GM18526 (cell line): ENCODE data around the gene OST4.
A peak's percentile ranks its signal among the peaks of the same experiment; 100 is the strongest.

ENCODE experiments used
- POLR2A ChIP-seq: IDR thresholded peaks from 3 replicates; pipeline ENCODE4 v1.6.1; 2011; ENCODE audit not compliant: insufficient read length; ENCODE audit errors: extremely low read depth

The OST4 gene

GRCh38 chr2:27094353-27094984, 23.0 kb upstream of the OST4 start:
- TF ChIP-seq POLR2A: no peak

DNA sequence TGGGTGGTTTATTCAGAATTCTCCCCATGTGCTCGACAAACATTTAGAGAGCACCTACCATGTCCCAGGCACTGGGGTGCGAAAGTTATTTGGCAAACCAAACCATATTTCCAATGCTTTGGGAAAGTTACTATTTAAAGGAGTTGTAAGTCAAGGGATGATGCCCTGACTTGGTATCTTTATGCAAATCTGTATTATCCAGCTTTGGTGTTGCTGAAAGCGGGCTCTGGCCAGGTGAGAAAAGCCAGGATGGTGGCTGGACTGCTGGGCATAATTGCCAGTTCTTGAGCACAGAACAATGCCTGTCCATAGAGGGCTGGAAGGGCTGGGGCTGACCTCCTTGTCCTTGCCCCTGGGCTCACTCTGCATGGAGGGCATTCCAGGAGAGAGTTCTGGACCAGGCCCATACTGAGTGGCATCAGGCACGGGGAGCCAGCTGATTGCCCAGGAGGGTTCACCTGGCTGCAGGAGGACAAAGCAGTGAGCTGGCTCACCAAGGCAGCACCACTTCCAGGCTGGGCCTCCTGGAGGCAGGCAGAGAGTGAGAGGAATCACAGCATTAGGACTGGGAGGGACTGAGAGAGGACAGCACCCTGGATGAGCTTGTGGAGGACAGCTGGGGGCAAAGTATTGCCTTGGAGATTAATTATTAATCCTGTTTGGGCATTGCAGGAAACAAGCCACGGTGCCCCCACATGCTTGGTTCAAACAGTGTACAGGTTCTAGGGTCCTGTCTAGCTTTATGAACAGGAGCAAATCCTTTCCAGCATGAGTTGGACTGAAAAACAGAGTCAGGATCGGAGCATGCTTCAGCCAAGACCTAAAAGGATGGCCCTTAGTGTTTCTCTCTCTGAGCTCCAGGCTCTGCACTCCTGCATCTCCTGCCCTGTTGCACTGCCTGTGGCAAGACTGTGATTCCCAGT, 22.2 kb upstream of the OST4 start:
- TF ChIP-seq POLR2A: no peak

DNA sequence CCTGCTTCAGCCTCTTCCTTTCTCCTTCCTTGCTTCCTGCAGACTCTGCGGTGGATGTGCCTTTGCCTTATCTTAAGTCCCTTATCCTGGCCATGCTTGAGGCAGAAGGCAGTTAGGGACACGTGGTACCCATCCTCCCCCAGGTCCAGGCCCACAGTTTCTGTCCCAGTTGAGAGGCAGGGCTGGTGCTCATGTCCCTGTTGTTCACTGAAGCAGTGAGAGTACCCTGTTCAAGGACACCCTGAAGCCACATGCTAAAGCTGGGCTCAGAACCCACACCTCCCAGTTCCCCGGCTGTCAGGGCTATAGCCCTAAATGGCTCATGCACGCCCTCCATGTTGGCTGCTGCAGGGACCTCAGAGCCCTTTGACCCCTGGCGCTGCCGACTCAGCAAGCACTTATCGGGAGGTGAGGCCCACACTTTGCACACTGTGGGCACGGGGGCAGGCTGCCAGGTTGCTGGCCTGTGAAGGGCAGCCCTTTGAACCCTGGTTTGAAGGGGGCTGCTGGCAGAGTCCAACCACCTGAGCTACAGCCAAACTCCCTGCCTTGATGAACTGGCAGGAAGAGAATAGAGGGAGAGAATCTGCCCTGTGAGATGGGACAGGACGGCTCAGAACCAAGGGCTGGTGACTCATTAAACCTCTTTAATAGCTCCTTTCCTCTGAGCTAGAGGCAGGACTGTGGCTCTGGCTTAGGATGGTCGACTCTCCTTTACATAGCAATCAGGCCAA, 21.4 kb upstream of the OST4 start:
- no peak for TF ChIP-seq POLR2A

- TF ChIP-seq POLR2A: no peak
Observed at GRCh38 chr2:27091746-27092695, 20.6 kb upstream of the OST4 start.

DNA sequence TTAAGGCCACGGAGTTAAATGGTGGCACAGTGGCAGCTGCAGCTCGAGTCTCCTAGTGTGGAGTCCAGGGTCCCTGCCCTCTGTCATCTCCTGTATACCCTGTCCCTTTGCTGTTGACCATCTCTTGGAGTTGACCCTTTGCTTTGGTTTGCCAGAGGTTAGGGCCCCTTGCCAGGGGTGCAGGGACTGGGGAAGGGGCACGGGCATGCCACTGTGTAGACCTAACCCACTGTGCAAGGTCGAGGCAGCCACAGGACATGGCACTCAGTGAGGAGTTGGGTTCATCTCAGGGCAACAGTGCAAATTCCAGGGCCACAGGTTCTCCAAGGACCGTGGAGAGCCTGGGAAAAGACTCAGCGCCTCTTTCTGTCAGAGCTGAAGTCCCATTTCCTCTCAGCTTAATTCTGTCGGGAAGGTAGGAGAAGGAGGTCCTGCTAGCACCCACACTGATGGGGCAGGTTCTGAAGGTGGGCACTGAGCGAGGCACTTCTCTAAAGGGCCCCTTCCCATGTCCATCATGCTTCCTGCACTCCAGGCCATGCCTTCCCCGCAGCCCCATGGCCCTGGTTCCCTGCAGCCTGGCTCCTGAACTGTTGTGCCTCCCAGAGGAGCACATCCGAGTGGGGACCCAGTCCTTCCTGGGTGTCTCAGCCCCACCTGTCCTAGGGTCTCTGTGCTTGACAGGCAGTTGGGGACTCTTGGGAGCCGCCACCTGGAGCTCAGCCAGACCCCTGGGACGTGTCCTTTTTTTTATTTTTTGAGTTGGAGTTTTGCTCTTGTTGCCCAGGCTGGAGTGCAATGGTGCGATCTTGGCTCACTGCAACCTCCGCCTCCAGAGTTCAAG, 17.9 kb upstream of the OST4 start:
- no peak for TF ChIP-seq POLR2A

DNA sequence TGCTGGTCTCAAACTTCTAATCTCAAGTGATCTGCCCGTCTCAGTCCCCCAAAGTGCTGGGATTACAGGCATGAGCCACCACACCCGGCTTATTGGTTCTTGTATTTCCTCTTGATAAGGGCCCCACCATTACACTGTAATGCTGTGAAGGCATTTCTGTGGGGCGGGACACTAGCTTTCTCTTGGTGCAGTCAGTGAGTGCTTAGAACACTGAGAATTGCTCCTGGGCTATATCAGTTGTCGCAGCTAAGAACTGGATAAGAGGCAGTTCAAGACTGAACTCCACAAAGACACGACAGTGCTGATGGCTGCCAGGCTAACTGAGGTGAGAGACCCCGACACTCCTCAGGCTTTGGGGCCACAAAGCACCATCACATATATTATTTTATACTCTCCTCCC, 17.2 kb upstream of the OST4 start:
- TF ChIP-seq POLR2A: no peak

DNA sequence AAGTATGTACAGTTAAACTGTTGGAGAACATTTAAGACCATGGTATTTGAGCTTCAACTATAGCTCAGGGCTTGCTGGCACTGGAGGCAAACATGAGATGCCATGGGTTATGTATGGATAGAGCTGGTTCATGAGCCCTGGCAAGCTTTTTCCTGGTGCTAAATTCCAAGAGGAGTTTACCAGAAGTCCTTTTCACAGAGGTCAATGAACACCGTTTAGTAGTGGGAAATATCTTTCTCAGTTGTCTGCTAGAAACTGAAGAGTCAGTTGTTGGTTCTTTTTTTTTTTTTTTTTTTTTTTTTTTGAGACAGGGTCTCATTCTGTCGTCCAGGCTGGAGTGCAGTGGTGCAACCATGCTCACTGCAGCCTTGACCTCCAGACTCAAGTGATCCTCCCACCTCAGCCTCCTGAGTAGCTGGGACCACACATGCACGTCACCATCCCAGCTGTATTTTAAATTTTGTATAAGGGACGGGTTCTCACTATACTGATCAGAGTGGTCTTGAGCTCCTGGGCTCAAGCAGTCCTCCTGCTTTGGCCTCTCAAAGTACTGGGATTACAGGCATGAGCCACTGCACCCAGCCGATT, 16.5 kb upstream of the OST4 start:
- no peak for TF ChIP-seq POLR2A

DNA sequence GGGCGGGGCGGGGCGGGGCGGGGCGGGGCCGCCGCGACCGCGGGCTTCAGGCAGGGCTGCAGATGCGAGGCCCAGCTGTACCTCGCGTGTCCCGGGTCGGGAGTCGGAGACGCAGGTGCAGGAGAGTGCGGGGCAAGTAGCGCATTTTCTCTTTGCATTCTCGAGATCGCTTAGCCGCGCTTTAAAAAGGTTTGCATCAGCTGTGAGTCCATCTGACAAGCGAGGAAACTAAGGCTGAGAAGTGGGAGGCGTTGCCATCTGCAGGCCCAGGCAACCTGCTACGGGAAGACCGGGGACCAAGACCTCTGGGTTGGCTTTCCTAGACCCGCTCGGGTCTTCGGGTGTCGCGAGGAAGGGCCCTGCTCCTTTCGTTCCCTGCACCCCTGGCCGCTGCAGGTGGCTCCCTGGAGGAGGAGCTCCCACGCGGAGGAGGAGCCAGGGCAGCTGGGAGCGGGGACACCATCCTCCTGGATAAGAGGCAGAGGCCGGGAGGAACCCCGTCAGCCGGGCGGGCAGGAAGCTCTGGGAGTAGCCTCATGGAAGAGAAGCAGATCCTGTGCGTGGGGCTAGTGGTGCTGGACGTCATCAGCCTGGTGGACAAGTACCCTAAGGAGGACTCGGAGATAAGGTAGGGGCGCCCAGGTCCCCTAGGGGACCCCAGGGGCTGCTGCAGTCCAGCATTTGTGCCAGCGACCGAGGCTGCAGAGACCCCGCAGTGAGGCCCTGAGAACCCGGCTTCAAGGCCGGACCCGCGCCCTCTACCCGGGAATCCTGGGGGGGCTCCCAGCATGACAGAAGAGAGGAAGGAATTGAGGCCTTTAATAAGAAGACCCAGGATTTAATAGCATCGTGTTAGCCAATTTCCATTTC, 15.5 kb upstream of the OST4 start, which contains the start of gene KHK:
Gene KHK, plus strand, starts transcription at position 49 of the 870 bp plus-strand sequence. Its CDS starts 488 bp downstream, at position 537.
- peak; percentile 51 for TF ChIP-seq POLR2A

DNA sequence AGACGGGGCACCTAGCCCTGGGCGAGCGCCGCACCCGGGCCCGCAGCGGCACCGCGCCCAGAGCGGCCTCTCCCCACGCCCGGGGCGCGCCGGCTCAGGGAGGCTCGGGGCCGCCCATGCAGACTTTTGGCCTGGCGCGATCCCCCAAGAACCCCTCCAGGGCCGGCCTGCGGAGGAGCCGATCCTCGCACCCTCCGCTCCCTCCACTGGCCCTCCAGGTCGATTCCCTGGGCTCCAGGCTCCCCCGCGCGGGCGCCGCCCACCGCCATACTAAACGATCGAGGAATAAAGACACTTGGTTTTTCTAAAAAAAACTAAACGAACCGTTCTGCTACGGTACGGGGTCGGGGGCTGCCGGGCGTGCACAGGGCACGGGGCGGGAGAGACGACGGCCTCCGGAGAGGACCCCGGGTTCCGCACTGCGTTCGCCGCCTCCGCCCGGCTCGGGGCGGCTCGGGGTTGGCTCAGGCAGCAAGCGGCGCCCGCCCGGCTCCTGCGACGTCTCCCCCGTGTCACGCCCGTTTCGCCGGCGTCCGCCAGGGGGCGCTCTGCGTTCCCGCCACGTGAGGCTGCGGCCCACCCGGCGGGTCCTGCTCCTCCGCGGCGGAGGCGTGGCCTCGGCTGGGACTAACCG, 14.8 kb upstream of the OST4 start:
- peak; percentile 65 for TF ChIP-seq POLR2A

DNA sequence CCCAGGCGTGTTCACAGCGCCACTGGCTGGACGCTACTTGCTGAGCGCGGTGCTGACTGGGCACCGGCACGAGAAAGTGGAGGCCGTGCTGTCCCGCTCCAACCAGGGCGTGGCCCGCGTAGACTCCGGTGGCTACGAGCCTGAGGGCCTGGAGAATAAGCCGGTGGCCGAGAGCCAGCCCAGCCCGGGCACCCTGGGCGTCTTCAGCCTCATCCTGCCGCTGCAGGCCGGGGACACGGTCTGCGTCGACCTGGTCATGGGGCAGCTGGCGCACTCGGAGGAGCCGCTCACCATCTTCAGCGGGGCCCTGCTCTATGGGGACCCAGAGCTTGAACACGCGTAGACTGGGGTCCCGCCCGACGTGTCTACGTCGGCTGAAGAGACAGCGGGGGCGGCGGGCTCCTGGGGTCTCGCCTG, 14.2 kb upstream of the OST4 start:
- TF ChIP-seq POLR2A: no peak

DNA sequence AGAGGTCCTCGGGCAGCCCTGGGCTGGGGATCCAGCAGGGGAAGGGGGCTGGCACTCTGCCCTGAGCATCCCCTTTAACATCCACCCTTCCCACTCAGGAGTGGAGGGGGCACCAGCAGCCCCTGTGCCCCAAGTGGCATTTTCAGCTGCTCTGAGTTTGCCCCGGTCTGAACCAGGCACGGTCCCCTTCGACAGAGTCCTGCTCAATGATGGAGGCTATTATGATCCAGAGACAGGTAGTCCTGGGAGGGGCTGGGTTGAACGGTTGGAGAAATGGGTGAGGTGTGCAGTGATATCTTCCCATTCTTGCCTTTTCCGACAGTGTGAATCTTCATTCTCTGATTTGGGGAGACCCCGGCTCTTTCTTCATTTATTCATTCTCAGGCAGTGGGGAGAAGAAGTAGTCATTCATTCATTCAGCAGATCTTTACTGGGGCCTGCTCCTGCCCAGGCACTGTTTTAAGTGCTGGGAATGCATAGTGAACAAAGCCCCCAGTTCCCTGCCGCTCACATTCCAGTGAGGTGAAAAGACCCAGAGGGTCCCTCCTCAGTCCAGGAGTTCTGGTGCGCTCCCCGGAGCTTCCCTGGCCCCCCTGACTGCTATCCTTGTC, 13.7 kb upstream of the OST4 start:
- TF ChIP-seq POLR2A: no peak
